GM10266 (cell line): Measurements from ENCODE around the gene AUTS2.

Source experiments
- DNase-seq: peaks from one replicate; pipeline ENCODE4 v3.0.0; 2012; ENCODE audit errors: extremely low spot score
- TF ChIP-seq, protein P1 (sequence below): IDR thresholded peaks from 2 replicates; pipeline ENCODE4 v1.5.1; 2012; ENCODE audit warnings: mild to moderate bottlenecking, low read depth; ENCODE audit not compliant: control insufficient read depth, insufficient read depth; ENCODE audit errors: missing control alignments

The AUTS2 gene

GRCh38 chr7:69791739-69792138 lies 193.5 kb downstream of the AUTS2 start:
- TF ChIP-seq, protein P1, sequence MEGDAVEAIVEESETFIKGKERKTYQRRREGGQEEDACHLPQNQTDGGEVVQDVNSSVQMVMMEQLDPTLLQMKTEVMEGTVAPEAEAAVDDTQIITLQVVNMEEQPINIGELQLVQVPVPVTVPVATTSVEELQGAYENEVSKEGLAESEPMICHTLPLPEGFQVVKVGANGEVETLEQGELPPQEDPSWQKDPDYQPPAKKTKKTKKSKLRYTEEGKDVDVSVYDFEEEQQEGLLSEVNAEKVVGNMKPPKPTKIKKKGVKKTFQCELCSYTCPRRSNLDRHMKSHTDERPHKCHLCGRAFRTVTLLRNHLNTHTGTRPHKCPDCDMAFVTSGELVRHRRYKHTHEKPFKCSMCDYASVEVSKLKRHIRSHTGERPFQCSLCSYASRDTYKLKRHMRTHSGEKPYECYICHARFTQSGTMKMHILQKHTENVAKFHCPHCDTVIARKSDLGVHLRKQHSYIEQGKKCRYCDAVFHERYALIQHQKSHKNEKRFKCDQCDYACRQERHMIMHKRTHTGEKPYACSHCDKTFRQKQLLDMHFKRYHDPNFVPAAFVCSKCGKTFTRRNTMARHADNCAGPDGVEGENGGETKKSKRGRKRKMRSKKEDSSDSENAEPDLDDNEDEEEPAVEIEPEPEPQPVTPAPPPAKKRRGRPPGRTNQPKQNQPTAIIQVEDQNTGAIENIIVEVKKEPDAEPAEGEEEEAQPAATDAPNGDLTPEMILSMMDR = no peak
- DNase-seq = no peak

- no peak for DNase-seq
- TF ChIP-seq, protein P1 = no peak
These were observed 197.7 kb downstream of the AUTS2 start for GRCh38 chr7:69795932-69796331.

- TF ChIP-seq, protein P1 = no peak
- no peak for DNase-seq
These were observed 198.1 kb downstream of the AUTS2 start for GRCh38 chr7:69796416-69796815.

- DNase-seq = no peak
- TF ChIP-seq, protein P1 = peak; percentile 8
These were observed 200.9 kb downstream of the AUTS2 start for GRCh38 chr7:69799048-69799697.

DNA sequence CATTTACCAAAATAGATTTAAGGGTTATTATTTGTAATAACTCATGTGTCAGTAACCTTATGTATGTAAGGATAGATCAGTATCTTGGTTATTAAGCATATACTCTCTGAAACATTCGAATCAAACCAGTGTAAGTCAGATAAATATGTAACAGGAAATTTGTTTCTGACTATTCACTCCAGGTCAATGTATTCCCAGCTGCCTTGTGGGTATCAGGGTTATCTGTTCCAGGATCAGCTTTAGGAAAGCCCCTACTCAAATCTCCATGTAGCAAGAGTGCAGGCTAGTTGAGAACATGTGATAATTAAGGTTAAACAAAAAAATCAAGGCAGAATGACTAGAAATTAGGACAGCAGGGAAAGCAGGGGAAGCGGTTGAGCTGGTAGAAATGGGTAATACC lies 201.7 kb downstream of the AUTS2 start:
- DNase-seq = no peak
- TF ChIP-seq, protein P1 = no peak

DNA sequence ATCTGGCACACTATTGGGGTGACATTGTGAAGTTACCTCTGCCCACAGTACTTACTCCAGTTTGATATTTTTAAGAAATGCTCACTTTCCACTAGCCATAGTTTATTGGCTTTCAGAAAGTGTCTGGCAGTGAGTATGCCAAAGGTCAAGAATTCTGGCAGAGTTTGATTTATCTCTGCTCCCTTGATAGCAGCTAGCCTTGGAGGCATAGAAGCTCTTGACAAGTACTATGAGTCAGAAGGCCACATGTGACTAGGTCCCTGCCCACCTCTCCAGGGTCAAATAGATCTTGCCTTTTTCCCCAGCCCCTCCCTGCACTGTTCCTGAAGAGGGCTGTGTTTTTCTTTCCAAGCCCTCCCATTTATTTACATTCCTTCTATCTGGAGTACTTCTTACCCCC lies 202.2 kb downstream of the AUTS2 start:
- DNase-seq = no peak
- TF ChIP-seq, protein P1 = no peak

DNA sequence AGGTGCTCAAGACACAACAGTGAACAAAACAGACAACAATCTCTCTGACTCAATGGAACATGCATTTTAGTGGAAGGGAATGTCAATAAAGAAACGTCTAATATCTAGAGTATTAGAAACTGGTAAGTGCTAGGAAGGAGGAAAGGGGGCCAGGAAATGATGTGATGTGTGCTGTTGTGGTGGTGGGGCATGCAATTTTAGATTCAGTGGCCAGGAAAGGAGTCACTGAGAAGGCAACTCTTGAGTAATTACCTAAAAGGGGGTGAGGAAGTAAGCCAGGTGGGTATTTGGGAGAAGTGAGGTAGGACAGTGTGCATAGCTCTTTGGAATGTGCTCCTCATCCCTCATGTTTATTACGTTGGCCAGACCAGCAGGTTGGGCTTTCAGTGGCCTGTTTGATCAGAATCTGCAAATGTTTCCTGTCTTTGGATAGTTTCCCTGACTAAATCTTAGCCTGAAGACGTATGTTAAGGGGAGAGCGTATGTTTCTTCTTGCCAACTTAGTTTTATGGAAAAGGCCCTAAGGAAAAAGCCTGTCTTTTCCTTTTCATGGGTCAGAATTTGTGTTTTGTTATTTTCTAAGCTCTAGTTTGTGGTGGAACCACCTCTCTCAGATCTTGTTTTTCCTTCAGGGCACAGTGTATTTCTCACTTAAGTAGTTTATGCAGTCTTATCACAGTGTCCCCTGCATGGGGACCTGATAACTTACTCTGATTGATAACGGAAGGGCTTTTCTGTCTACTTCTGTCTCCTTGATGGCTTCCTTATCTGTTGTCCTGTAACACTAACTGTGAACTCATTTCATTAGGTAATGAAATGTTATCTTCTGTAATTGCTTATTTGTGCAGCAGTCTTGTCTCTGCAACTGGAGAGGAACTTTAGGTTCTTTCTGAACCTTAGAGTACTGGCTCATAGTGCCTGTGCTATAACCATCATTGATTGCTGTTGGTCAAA lies 203.7 kb downstream of the AUTS2 start:
- no peak for DNase-seq
- TF ChIP-seq, protein P1 = no peak
